ENCODE data around the gene CCDC24.

GRCh38 chr1:43976890-43977289 lies 14.5 kb upstream of the CCDC24 start:
- no peak for TF ChIP-seq CTCF (IDR thresholded peaks at IDR 0.05 in 4 of 5, conservative IDR thresholded peaks at IDR 0.05 in 1 of 5)
- no peak for TF ChIP-seq POLR2A (IDR thresholded peaks at IDR 0.05)

Data from gastrocnemius medialis (tissue), 4 donors.